WERI-Rb-1 (cell line): Measurements from ENCODE around the gene HP1BP3.

ENCODE experiments used
- DNase-seq: peaks from one replicate; pipeline ENCODE4 v3.0.0-alpha.2; 2020
- H3K27ac ChIP-seq: fragments of 250-450 bp; sonication (Bioruptor Pico); 2 replicates; pipeline ENCODE4 v1.5.1; 2020; ENCODE audit warnings: mild to moderate bottlenecking, moderate library complexity
- H3K27me3 ChIP-seq: fragments of 250-450 bp; sonication (Bioruptor Pico); 2 replicates; pipeline ENCODE4 v1.5.1; 2021; ENCODE audit warnings: mild to moderate bottlenecking, low read depth, moderate library complexity; ENCODE audit not compliant: insufficient read depth, severe bottlenecking
- H3K36me3 ChIP-seq: fragments of 250-450 bp; sonication (Bioruptor Pico); 2 replicates; pipeline ENCODE4 v1.5.1; 2020; ENCODE audit warnings: mild to moderate bottlenecking, moderate library complexity
- H3K4me3 ChIP-seq: 2 replicates; pipeline ENCODE4 v1.5.1; 2011; ENCODE audit warnings: low read depth, mild to moderate bottlenecking, control low read depth, low read length
- H3K9me3 ChIP-seq: fragments of 250-450 bp; sonication (Bioruptor Pico); 2 replicates; pipeline ENCODE4 v1.5.1; 2021; ENCODE audit warnings: mild to moderate bottlenecking, moderate library complexity; ENCODE audit not compliant: severe bottlenecking
- CTCF ChIP-seq: IDR thresholded peaks from 2 replicates; pipeline ENCODE4 v1.5.1; 2011; ENCODE audit warnings: low read depth, mild to moderate bottlenecking, control low read depth, inconsistent platforms, low read length

HP1BP3 gene

GRCh38 chr1:20740781-20741180 lies 46.3 kb downstream of the HP1BP3 start:
- TF ChIP-seq CTCF = no peak
- Histone ChIP-seq H3K27me3 (no peaks in the 10 kb centered on the region), H3K9me3 (no peaks in the 10 kb centered on the region), H3K36me3 (peaks cover 77% of the 10 kb centered on the region), H3K27ac (no peak overlapping the region), H3K4me3 (no peak overlapping the region)
- DNase-seq = no peak

GRCh38 chr1:20739225-20739624 lies 47.9 kb downstream of the HP1BP3 start:
- Histone ChIP-seq H3K36me3 (peaks cover 63% of the 10 kb centered on the region), H3K27me3 (no peaks in the 10 kb centered on the region), H3K27ac (no peak overlapping the region), H3K4me3 (no peak overlapping the region), H3K9me3 (no peaks in the 10 kb centered on the region)
- no peak for TF ChIP-seq CTCF
- no peak for DNase-seq

- DNase-seq = no peak
- TF ChIP-seq CTCF = no peak
- no peak overlapping the region for H3K27ac ChIP-seq
Observed at GRCh38 chr1:20735581-20736111, 51.5 kb downstream of the HP1BP3 start.

GRCh38 chr1:20733360-20733975 lies 53.6 kb downstream of the HP1BP3 start:
- Histone ChIP-seq H3K27ac (no peak overlapping the region), H3K4me3 (peak overlapping the region; percentile 44), H3K9me3 (no peaks in the 10 kb centered on the region)

More at GRCh38 chr1:20735581-20736111, 51.5 kb downstream of the HP1BP3 start:
- Histone ChIP-seq H3K4me3 (no peak overlapping the region), H3K27me3 (peaks cover 3% of the 10 kb centered on the region), H3K36me3 (peaks cover 31% of the 10 kb centered on the region), H3K9me3 (no peaks in the 10 kb centered on the region)

GRCh38 chr1:20732588-20733359 lies 54.3 kb downstream of the HP1BP3 start, which contains the start of gene SH2D5:
Gene SH2D5, minus strand, starts transcription at chr1:20732703. Its CDS starts 4,659 bp downstream, at chr1:20728044.
- TF ChIP-seq CTCF = peak; percentile 33; the same call in 1 of the 2 replicates
- H3K27ac ChIP-seq = no peak within 1 kb of the TSS
- peaks cover 3% of the 10 kb centered on the region for H3K27me3 ChIP-seq
- no peaks in the 10 kb centered on the region for H3K9me3 ChIP-seq
- peak within 1 kb of the TSS; percentile 44 for H3K4me3 ChIP-seq
- DNase-seq = peak; percentile 69
- H3K36me3 ChIP-seq = peaks cover 12% of the 10 kb centered on the region

More at GRCh38 chr1:20733360-20733975, 53.6 kb downstream of the HP1BP3 start:
- no peak for TF ChIP-seq CTCF
- H3K36me3 ChIP-seq = peaks cover 15% of the 10 kb centered on the region
- H3K27me3 ChIP-seq = peaks cover 3% of the 10 kb centered on the region
- no peak for DNase-seq
